ENCODE results near the gene GSTM4.
A peak's percentile ranks its signal among the peaks of the same experiment; 100 is the strongest.

GSTM4 gene

DNA sequence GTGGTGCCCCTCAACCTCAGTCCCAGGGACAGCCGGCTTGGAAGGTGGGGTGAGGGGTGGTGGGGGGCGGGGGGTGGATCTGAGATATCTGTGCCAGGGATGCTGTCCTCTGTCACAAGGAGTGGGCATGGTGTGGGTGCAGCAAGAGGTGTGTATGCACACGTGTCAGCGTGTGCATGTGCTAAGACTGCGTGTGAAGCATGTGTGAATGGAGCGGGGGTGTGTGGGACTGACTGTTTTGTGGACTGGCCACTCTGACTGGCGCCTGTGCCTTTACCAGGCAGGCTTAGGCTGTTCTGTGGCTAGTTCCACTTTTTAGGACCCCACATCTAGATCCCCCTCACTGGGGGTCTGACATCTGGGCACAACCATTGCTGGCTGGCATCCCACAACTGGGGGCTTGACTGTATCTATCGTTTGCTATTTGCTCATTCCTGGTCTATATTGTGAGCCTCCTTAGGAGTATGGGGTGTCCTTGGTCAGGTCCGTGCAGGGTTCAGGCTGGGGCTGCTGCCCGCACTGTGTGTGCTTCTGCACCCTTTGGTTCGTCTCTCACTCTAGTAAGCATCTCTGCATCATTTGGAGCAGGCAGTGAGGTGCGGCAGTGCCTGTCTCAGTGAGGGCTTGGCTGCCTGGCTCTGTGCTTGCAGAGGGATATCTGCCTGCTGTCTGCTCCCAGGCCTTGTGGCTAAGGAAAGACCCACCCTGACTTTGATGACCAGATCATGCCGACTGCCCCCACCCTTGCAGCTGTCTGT is 34.3 kb upstream of the GSTM4 start:
- no peak for DNase-seq (ENCODE audit: low spot score)
- Histone ChIP-seq H3K4me3 (peak overlapping the region; percentile 73), H3K27ac (peak overlapping the region in 1 of 2 donors; percentile 88)
- TF ChIP-seq, protein P1, sequence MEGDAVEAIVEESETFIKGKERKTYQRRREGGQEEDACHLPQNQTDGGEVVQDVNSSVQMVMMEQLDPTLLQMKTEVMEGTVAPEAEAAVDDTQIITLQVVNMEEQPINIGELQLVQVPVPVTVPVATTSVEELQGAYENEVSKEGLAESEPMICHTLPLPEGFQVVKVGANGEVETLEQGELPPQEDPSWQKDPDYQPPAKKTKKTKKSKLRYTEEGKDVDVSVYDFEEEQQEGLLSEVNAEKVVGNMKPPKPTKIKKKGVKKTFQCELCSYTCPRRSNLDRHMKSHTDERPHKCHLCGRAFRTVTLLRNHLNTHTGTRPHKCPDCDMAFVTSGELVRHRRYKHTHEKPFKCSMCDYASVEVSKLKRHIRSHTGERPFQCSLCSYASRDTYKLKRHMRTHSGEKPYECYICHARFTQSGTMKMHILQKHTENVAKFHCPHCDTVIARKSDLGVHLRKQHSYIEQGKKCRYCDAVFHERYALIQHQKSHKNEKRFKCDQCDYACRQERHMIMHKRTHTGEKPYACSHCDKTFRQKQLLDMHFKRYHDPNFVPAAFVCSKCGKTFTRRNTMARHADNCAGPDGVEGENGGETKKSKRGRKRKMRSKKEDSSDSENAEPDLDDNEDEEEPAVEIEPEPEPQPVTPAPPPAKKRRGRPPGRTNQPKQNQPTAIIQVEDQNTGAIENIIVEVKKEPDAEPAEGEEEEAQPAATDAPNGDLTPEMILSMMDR (IDR thresholded peaks at IDR 0.05): no peak

DNA sequence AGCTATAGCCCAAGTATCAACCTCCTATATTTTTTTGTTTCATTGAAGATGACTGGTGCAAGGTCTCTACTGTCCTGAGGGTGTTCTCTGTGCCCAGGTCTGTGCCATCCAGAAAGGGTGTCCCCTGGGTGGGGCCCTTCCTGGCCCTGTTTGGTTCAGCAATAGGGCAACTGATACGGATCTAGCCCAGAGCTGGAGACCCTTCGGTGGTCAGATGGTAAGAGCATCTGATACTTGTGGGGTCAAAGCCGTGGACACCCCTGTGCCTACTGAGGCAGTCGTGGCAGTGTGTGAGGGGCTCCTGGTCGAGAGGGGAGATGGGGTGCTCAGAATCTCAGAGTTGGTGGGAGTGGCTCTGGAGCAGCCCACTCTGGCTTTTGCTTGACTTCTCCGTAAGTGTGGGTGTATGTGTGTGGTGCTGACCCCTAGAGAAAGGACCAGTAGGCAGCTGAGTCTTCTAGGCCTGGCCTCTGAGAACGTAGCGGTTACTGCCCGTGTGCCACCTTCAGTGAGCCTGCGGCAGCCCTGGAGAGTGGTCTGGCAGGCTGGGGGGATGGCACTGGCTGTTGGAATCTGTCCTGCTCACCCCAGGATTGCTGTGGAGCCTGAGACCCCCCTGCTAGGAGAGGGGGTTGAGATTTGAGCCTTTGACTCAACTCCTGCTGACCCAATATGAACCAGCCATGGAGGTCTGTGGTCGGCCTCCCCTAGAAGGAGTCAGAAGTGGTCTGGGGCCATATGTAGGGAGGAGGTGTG is 33.6 kb upstream of the GSTM4 start:
- H3K4me3 ChIP-seq: no peak overlapping the region
- TF ChIP-seq, protein P1 (IDR thresholded peaks at IDR 0.05): no peak
- DNase-seq (ENCODE audit: low spot score): no peak
- H3K27ac ChIP-seq: no peak overlapping the region

DNA sequence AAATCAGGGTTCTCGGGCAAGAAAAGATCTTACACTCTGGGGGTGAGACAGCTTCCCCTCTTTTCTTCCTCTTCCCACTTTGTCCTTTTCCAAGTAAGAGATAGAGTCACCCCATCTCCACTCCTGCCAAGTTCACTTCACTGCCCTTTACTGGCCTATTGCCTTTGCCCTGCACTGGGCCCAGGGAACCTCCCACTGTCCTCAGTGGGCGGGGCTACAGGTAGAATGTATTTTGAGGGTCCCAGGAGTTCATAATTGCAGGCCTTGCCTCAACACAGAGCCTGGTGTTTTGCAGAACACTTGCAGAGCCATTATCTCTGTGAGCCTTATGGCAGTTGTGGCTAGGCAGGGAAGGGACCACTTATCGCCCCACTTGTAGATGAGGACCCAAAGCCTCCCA is 33.0 kb upstream of the GSTM4 start:
- Histone ChIP-seq H3K27ac (peak overlapping the region in 1 of 2 donors; percentile 67), H3K4me3 (no peak overlapping the region)
- no peak for DNase-seq (ENCODE audit: low spot score)
- TF ChIP-seq, protein P1 (IDR thresholded peaks at IDR 0.05): no peak

DNA sequence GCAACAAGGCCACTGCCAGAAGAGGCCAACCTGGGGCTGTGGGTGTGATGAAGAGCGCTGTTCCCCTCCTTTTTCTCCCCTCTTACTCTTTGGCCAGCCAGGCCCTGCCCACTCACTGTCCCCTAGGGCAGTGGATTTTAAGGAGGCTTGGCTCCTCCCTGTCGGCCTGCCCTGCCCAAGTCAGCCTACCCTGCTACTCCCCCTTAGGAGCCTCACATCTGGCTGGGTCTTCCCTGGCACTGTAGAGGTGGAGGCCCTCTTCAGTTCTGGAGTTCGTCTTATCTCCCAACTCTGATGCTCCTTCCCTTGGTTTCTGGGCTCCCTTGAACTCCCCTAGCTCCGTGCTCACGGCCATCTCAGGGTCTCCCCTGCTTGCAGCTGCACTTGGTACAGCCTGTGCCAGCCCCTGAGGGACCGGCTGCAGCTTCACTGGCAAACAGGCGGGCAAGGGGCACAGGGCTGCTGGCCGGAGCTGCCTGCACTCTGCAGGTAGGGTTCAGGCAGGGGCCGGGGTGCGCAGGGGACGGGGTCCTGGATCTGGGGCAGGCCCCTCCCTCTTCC is 32.2 kb upstream of the GSTM4 start:
- no peak for DNase-seq (ENCODE audit: low spot score)
- Histone ChIP-seq H3K4me3 (peak overlapping the region; percentile 63), H3K27ac (peak overlapping the region; percentile 7 to 67)
- TF ChIP-seq, protein P1 (IDR thresholded peaks at IDR 0.05): no peak

DNA sequence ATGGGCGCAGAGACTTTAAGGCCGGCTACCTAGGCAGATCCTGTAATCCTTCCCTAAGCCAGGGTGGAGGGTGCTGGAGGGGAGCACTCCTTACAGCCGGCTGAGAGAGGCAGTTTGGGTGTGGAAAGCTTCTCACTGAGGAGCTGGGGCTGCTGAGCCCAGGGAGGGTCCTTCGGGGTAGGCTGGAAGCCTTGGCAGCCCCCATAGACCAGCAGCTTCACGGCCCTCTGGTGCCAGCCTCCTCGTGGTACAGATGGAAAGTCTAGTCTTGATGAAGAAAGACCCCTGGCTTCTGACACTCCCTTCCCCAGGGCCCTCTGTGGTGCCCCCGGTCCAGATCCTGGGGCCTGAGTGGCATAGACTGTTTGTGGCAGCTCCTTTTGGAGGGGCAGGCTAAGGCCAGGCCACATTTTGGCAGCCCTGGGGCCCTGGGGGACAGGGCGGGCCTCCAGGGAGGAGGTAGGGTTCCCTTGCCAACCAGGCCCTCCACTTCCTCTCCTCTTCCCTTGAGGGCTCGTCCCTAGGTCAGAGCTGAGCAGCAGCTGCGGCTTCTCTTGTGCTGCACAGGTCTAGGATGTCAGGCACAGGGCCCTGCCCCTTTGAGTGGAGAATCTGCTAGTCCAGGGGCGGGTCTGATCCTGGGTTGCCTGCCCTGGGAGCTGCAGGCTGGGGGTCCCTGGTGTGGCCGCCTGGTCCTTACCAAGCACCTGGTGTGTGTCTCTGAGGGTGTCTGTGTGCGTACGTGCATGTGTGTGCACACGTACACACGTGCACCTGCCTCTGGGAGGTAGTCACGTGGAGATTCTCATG is 31.5 kb upstream of the GSTM4 start:
- TF ChIP-seq, protein P1 (IDR thresholded peaks at IDR 0.05): no peak
- H3K27ac ChIP-seq: peak overlapping the region in 1 of 2 donors; percentile 67
- DNase-seq (ENCODE audit: low spot score): no peak
- peak overlapping the region; percentile 63 for H3K4me3 ChIP-seq

DNA sequence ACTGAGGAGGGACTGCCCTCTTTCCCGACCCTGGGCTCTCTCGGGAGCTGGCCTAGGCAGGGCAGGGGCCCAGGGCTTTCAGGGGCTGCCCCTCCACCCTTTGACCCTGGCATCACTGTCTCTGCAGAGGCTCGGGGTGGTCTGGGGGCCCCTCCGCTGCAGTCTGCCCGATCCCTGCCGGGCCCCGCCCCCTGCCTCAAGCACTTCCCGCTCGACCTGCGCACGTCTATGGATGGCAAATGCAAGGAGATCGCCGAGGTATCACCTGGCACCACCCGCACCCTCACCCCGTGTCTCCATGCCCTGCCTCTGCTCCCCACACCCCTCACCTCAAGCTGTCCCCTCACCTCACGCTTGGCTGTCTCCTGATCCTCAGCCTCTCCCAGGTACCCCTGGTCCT is 30.7 kb upstream of the GSTM4 start:
- no peak overlapping the region for H3K27ac ChIP-seq
- TF ChIP-seq, protein P1 (IDR thresholded peaks at IDR 0.05): no peak
- DNase-seq (ENCODE audit: low spot score): no peak
- H3K4me3 ChIP-seq: no peak overlapping the region

Measured in coronary artery (tissue), 2 donors.